Testis (tissue), 2 donors: Measurements from ENCODE around the gene PCBP3.

Experiments used
- CTCF ChIP-seq, 3 experiments: fragments of 450-650 bp in 2 of 3; fragments of 200-600 bp in 1 of 3; sonication (generic) in 1 of 3; IDR thresholded peaks; one replicate each; pipeline ENCODE4 v1.5.1; 2016 to 2019; ENCODE audit warnings: antibody characterized with exemption in 3 of 3, mild to moderate bottlenecking in 2 of 3, moderate library complexity in 1 of 3
- POLR2A ChIP-seq: fragments of 450-650 bp; IDR thresholded peaks from one replicate; pipeline ENCODE4 v1.6.1; 2017; ENCODE audit warnings: antibody characterized with exemption, mild to moderate bottlenecking, moderate library complexity

GRCh38 chr21:45598666-45599065 is 44.9 kb upstream of the PCBP3 start:
- TF ChIP-seq CTCF (IDR thresholded peaks at IDR 0.05) (no peak), POLR2A (no peak)
